ENCODE results near the gene NTN1.
"Not testable (repeated sequence)": the region's sequence is repeated elsewhere in the genome, so short reads cannot be mapped to it uniquely, and the experiment has no call there.

NTN1 gene

DNA sequence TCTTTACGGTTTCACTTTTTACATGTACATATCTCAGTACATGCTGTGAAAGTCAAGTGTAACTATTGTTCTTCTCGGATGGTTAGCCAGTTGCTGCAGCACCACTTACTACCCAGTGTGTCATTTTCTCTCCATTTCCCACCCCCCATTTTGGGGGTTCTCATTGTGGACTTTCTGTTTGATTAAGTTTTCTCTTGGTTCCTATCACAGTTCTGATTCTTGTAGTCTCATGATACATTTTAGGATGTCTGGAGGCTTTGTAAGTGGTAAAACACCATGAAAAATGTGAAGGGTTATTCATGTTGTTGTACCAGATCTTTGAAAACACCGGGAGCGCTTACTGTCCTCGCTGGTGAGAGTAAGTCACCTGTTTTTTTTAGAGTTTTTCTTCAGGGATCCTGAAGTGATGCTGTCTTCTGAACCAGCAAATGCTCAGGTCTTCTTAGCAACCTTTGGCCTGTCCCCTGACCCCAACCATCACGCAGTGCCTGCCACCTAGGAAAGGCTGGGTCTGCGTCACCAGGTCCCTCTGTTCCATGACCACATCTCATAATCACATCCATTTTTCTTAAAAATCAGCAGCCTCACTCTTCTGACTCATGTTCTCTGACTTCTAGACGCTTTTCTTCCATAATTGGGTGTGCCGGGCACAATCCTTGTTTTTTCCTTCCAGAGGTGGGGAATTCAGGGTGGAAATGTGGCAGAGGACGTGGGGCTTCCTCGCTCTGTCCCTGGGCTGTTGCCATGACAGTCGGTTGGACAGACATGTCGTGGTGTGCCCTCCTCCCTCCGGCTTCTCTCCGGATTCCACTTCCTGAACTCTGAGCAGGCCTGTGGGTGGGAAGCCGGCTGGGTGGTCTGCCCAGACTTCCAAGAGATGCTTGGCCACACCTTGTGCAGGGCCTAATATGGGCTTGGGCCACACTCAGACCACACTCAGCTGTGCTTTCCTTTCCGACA, 102.6 kb downstream of the NTN1 start:
- no peak for DNase-seq (ENCODE audit: low spot score)

DNA sequence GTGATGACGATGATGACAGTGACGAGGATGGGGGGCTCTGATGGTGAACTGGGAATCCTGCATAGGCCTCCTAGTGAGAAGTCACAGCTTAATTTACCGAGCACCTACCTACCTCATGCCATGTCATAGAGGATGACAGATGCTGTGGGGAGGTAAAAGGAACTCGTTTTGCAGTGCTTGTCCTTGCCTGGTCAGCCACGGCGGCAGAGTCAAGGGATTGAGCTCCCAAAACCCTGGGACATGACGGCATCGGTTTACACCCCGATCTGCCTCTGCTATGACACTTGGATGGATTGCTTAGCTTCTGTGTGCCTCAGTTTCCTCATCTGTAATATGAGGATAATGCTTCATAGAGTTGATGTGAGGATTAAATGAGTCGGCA, 103.2 kb downstream of the NTN1 start:
- no peak for DNase-seq (ENCODE audit: low spot score)

DNA sequence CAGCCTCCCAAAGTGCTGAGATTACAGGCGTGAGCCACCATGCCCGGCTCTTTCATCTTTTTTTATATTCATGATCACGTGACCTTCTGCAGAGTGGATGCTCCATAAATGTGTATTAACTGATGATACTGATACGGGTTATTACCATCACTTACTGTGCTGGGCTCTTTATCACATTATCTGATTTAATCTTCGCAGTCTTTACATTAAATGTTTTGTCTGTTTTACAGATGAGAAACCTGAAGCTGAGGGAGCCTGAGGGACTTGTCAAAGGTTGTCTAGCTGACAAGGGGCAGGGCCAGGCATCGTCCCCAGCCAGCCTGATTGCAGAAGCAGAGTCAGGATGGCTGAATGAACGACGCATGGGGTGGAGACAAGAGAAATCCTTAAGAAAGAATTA, 104.4 kb downstream of the NTN1 start:
- DNase-seq (ENCODE audit: low spot score), result no peak

DNA sequence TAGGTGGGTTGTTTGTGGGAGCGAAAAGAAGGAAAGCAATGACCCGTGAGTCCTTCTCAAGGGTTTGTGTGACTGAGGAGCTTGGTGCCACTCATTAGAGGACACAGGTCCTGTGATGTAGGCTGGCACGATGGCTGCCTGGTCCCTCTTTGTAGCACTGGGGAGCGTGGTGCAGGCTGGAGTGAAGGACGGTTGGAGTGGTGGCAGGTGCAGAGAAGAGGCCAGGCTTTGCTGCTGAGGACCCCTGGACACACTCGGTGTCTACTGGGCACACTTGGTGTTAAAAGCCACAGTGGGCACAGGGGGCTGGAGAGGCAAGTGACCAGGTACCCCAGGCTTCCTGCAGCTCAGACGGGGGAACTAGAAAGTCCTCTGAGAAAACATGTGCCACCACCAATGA, 106.0 kb downstream of the NTN1 start:
- no peak for DNase-seq (ENCODE audit: low spot score)

DNA sequence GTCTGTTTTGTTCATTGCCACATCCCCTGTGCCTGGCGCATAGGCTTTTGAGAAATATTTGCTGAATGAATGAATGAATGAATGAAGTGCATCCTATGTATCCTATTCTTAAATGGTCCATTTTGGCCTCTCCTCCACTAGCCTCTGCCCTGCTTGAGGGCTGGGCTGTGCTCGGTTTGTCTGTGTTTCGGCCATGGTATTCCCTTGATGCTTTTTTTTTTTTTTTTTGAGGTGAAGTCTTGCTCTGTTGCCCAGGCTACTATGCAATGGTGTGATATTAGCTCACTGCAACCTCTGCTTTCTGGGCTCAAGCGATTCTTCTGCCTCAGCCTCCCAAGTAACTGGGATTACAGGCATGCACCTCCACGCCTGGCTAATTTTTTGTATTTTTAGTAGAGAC, 110.1 kb downstream of the NTN1 start:
- DNase-seq (ENCODE audit: low spot score), result no peak

DNA sequence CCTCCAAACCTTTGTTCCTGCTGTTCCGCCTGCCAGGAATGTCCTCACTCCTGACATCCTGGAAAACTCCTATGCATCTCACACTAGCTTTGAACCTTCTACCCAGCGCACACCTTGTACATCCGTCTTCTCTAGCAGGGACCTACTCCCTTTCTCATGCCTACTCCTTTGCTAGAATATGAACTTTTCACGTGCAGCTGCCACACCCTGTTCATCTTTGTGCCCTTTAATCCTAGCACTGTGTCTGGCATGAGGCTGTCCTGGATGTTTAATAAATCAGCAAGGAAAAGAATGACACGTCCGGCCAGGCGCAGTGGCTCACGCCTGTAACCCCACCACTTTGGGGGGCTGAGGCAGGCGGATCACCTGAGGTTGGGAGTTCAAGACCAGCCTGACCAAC, 111.0 kb downstream of the NTN1 start:
- no peak for DNase-seq (ENCODE audit: low spot score)

DNA sequence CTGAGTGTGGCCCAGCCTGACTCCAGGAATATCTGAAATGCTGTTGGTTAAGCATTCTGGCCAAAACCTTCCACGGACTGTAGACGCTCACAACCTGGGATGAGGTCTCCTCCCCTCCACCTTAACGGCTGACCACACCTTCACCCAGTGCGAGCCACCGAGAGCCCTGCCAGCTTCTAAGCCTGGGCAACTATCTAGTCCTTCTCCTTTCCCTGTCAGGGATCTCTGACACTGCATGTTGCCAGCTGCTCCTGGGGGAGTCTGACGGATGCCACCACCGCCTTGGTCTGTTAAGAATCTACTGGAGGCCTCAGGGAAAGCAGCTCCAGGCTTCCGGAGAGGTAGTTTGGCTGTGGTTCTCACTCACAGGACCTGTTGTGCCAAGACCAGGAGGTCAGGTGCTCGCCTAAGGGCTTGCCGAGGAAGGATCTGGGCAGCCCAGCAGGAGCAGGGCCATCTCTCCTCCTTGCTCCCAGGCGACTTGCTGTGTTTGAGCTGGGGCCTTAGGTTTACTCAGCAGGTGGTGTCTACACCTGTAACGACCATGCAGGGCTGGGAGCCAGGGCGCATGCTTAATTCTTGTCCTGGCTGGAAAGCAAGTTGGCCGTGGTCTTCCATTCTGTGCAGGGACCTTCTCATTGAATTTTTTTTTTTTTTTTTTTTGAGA, 111.8 kb downstream of the NTN1 start:
- DNase-seq (ENCODE audit: low spot score), result no peak

DNA sequence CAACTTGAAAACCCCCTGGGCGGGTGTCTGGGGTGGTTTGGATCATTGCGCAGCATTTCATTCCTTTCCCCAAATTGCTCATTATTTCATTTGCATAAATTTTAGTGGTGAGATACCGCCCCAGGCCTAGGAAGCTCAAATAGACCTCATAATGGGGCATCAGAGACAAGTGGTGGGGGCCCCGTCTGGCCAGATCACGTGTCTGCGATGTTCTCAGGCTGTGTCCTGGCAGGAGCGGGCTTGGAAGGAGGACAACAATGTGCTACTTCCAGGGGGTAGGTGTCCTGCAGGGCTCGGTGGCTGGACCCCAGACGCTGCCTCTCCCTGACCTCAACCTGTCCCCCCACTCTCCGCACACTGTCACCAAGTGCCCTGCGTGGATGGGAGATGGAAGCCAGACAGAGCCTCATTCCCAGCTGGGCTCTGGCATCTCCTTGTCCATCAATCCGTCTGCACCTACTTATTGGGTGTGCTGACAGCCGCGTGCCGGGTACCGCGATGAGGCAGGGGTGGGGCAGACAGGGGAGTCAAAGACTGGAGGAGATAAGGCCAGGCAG, 116.9 kb downstream of the NTN1 start:
- DNase-seq (ENCODE audit: low spot score), result no peak

DNA sequence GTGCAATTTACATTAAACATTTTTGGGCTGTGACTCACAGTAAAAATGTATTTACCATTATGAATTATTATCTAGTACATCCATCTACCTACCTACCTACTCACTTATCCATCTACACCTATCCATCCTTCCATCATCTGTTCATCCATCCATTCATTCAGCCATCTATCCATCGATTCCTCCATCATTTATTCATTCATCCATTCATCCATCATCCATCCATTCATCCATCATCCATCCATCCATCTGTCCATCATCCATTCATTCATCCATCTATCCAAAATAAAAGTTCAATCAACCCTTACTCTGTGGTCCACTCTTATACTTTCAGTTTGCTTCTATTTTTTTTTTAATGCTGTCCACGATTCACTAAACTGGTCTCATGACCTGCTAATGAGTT, 118.4 kb downstream of the NTN1 start:
- DNase-seq (ENCODE audit: low spot score), result no peak

DNA sequence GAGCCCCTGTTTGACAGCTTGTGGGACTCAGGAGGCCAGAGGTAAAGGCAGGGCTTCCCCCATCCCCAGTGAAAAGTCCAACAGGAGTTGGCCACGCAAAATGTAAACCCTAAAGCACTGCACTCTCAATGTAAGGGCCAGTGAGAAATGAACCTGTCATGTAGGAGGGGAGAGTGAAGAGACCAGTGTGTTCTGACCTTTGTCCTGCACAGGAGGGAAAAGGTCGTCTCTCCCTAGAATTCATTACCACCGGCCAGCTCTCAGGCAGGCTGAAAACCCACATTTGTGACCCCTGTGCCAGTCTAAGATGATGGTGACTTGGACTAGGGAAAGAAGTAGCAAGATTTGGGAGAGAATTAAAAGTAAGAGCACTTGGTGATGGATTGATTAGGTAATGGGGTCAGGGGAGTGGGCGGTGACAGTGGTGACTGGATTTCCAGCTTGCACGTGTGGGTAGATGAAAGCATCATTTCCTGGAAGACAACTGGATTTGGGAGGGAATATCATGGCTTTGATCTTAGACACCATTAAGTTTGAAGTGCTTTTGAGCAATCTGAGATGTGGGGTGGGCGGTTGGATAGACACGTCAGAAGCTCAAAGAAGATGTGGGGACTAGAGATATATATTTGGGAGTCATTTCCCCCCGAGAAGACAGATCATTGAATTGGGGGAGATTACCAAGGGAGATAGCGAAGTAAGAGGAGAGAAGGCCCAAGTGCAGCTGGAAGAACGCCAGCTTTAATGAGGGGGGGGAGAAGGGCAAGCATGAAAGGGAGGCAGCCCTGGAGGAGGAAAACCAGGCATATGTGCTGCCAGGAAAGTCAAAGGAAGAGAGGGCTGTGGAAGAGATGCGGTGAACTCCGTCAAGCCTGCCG, 119.5 kb downstream of the NTN1 start:
- no peak for DNase-seq (ENCODE audit: low spot score)

DNA sequence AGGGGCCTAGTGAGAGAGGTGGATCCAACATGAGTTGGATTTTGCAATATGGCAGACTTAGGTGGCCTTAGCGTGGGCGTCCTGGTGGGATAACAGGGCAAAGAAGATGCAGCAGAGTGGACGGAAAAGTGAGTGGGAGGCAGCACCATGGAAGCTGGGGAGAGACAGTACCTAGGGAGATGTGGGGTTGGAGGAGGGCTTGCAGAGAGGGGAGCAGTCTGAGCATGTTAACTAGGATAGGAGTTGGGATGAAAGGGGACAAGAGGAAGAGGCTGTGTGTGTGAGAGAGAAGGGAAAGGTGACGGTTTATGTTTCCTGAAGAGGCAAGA, 120.1 kb downstream of the NTN1 start:
- DNase-seq (ENCODE audit: low spot score), result no peak

DNA sequence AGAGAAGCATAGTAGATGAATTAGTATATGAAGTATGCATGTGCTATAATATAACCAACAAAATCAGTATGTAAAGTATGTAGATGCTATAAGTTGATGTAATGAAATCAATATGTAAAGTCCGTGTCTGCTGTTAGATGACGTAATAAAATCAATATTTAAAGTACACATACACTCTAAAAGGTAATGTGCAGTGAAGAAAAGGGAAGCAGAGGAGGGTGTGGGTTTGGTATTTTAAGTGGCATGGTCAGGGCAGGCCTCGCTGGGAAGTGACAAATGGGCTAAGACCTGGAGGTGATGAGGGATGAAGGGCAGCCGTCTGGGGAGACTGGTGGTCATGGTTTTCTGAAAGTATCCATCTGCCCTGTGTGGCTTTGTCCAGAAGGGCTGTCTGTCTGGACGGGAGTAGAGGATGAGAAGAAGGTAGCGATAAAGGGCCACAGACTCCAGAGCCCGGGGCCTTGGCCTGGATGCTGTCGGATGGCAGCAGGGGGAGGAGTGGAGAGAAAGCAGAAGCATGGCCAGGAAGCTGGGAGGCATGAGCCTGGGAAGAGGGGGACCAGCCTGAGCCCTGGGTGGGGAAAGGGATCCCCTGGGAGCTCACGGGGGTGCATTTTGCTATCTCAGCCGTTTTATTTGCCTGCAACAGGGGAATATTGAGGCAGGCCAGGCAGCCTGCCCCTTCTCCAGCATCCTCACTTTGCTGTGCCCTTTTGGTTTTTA, 121.6 kb downstream of the NTN1 start:
- DNase-seq (ENCODE audit: low spot score), result no peak

DNA sequence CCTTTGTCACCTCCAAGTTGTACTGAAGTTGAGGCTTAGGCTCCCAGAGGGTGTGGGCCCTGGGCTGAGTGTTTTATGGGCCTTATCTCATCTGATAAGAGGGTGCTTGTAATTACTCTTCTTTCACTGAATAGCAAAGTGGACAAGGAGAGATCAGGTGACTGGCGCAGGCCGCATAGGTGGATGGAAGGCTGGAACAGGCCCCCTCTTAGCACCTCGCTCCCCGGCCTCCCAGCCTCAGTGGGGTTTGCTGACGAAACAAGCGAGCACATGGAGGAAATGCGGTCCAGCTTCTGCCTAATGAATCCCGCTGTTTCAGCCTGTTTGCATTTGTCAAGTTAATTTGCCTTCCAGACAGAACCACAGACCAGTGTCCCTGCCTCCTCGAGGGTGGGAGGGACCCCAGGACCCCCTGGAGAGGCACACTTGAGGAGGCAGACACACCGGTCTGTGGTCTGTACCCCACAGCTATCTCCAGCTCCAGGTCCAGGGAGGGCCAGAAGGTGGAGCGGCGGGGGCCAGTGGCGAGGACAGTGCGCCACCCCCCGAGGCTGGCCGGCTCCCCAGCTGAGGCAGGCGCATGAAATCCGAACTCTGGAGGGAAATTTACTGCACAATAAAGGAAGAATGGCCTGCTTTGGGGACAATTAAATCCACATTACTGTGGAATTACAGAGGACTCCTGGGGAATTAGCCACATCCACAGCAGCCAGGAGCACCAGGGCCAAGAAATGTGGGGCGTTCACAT, 123.4 kb downstream of the NTN1 start:
- DNase-seq (ENCODE audit: low spot score), result no peak

DNA sequence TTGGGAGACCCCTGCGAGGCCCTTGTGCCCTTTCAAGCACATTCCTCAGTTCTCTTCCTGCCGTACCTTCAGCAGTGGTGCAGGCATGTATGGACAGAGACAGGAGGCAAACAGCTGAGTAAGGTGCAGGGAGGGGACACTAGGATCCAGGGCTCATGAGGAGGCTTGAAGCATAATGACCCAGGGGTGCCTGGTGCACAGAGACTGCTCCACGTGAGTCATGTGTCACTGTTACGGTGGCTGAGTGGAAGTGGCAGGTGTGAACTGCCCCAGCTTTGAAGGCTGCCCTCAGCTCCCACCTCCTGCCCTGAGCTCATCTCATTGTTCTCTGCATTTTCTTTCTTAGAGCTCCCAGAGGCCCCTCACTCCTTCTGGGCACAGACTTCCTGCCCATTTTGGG, 124.8 kb downstream of the NTN1 start:
- DNase-seq (ENCODE audit: low spot score), result no peak

DNA sequence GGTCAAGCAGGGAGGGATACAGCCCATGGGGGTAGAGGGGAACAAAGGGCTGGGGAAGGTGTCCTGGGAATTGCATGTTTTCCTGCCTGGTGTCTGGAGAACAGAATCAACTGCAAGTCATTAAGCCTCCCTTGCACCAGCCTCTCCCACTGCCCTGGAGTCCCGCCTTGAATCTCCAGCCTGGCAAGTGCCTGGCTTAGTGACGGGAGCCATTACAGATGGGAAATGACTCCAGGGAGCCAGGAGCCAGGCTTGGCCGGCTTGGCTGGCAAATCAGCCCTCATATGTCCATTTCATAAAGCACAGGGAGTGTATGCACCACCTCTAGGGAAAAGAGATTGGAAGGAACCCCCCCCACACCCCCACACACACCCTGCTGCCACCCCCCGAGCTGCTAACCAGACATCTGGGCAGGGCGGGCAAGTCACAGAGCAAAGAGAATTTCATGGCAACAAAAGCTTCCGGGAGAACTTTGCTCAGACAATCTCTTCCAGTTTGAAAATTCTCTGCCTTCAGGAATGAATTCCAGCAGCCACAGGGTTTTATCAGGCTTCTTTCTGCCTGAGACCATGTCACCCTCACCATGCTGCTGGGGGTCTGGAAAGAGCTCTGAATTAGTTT, 127.7 kb downstream of the NTN1 start:
- no peak for DNase-seq (ENCODE audit: low spot score)

DNA sequence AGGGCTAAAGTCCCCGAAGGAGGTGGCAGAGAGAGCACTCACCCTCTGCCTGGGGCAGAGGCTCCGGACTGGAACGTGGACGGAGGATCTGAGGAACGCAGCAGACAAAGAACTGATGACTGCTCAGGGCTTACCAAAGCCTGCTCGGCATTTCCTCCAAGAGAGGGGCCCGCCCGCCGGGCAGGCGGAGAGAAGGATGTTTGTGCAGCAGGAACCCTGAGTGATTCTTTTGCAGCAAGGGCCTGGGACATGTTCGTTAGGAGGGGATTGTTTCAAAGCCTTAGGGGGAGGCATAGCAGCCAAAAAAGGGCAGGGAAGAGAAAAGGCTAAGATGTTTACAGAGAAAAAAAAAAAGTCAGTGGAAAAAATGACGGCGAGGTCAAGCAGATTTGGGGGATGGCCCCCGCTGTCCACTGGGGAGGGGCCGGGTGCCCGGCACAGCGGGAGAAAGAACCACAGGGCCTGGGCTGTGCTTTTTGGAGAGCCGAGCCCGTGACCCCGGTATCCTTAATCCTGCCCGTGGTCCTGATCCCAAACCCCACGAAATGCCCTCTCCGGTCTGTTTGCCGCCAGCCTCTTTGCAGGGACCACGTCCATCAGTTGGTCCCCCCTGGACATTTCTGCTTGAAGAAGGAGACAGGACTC, 129.3 kb downstream of the NTN1 start:
- no peak for DNase-seq (ENCODE audit: low spot score)

DNA sequence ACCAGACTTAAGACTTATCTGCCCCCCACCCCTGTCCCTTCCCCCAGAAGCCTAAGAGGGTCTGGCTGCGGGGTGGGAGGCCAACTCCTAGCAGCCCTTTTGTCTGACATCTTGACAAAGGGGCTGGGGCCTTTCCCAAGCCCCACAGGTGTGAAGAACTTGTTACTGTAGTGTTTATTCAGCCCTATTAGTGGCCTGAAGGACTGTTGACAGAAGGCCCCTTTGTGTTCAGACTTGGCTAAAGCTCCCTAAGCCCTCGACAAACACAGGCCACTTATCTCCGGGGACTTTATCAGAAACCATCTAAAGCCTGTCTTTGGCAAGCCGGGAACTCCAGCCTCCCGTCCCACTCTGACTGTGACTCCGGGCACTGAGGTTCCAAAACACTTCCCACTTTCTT, 129.8 kb downstream of the NTN1 start:
- DNase-seq (ENCODE audit: low spot score), result no peak

DNA sequence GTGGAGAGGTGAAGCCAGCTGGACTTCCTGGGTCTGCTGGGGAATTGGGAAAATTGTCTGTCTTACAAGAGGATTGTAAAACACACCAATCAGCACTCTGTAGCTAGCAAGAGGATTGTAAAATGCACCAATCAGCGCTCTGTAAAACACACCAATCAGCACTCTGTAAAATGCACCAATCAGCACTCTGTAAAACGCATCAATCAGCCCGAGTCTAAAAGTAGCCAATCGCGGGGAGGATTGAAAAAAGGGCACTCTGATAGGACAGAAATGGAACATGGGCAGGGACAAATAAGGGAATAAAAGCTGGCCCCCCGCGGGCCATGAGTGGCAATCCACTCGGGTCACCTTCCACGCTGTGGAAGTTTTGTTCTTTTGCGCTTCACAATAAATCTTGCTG, 130.4 kb downstream of the NTN1 start:
- DNase-seq (ENCODE audit: low spot score), result not testable (repeated sequence)

DNA sequence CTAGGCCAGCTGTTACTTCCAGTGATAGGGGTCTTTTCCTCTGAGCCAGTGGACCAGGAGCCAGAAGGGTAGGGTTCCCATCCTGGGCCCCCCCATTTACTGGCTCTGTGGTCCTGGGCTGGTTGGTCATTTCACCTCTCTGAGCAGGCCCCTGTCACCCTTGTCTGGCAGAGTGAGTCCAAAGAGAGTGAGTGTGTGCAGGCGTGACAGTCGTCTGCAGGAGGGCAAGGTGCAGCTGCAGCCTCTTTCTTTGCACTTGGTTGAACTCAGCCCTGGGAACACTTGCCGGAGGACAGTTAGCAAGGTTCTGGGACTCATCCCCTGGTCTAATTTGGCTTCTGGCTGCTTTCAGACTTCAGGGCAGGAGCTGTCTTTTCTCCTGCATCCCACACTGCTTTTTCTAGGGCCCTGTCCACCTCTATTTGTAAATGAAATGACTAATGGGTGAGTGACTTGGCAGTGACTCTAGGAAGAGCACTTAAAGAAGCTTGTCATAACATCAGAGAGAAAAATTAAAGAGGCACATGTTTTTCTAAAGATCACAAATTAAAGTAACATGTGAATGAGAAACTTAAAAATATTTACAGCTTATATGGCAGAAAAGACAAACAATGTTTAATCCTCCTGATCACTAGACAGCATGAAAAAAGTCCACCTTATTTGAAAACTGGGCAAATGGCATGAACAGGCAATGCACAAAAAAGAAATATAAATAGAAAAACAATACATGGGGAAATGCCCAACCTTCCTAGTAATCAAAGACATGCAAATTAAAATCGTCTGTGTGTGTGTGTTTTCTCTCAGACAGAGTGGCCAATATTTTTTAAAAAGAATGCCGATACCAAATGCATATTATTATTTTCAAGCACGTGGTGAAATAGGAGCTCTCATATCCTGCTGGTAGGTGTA, 137.5 kb downstream of the NTN1 start:
- no peak for DNase-seq (ENCODE audit: low spot score)

Data from AG08396 (cell line).